Endothelial cell of umbilical vein (primary cell): ENCODE results near the gene DDX54. TPM values are rescaled to one million over a fixed set of nuclear protein-coding genes. Genes with fewer than 3 reads are reported as not detected.

Experiments
- BruUV-seq: library from RNA; stranded (reverse); fragments of 400-500 nt; replicated peaks from 2 replicates; lab custom pipeline; 2021; lab: Mats Ljungman, UMichigan
- CTCF ChIA-PET: fragments of 300-600, 350-600 bp; sonication (Branson Sonifier 250); formaldehyde crosslinking; loops from one replicate; lab custom pipeline; 2021; ENCODE audit warnings: antibody characterized with exemption, inconsistent platforms; lab: Charles Lee
- POLR2A ChIA-PET: fragments of 300-600, 350-600 bp; sonication (Branson Sonifier 250); formaldehyde crosslinking; loops from one replicate; lab custom pipeline; 2021; ENCODE audit warnings: antibody characterized with exemption, inconsistent platforms; lab: Charles Lee
- DNase-seq: peaks from one replicate; pipeline ENCODE4 v3.0.0-alpha.2; 2011; ENCODE audit warnings: low read depth, low spot score
- FAIRE-seq: peaks from 2 replicates; lab custom pipeline; 2011; peaks lifted over from hg19 to GRCh38; lab: Jason Lieb, UNC
- H2AFZ ChIP-seq: 2 replicates; pipeline ENCODE4 v1.6.0; 2012; ENCODE audit warnings: low read depth, low read length, control low read depth, inconsistent platforms
- H3K27ac ChIP-seq: 2 replicates; pipeline ENCODE4 v1.5.1; 2011; ENCODE audit warnings: low read depth, mild to moderate bottlenecking, control low read depth, low read length, moderate library complexity; ENCODE audit not compliant: insufficient read depth
- H3K27me3 ChIP-seq, 2 experiments: 2 replicates each; pipeline versions ENCODE4 v1.6.0 to v1.6.1; 2011; ENCODE audit warnings: low read length in 2 of 2, mixed read lengths in 1 of 2; ENCODE audit not compliant: control insufficient read depth in 2 of 2, insufficient read depth in 2 of 2
- H3K36me3 ChIP-seq, 2 experiments: 2 replicates in 1 of 2; 3 replicates in 1 of 2; pipeline ENCODE4 v1.5.1; 2011; ENCODE audit warnings: low read length in 2 of 2, mild to moderate bottlenecking in 1 of 2, moderate library complexity in 1 of 2; ENCODE audit not compliant: control insufficient read depth in 2 of 2, insufficient read depth in 2 of 2; ENCODE audit errors: extremely low read depth in 1 of 2
- H3K4me1 ChIP-seq: 3 replicates; pipeline ENCODE4 v1.5.1; 2011; ENCODE audit warnings: mild to moderate bottlenecking, low read length; ENCODE audit not compliant: control insufficient read depth, insufficient read depth; ENCODE audit errors: extremely low read depth
- H3K4me2 ChIP-seq: 2 replicates; pipeline ENCODE4 v1.6.1; 2011; ENCODE audit warnings: low read length, control low read depth, mixed read lengths; ENCODE audit not compliant: insufficient read depth
- H3K4me3 ChIP-seq, 3 experiments: fragments of 200-600 bp in 1 of 3; sonication (generic), shearing (Covaris generic) in 1 of 3; replicated peaks in 1 of 3; 2 replicates each; pipeline ENCODE4 v1.5.1; 2011 to 2016; ENCODE audit warnings: control low read depth in 3 of 3, low read length in 3 of 3, mild to moderate bottlenecking in 2 of 3, inconsistent platforms in 1 of 3, low read depth in 1 of 3, moderate library complexity in 1 of 3; ENCODE audit not compliant: insufficient read depth in 1 of 3
- H3K79me2 ChIP-seq: 2 replicates; pipeline ENCODE4 v1.6.0; 2012; ENCODE audit warnings: low read length, inconsistent platforms; ENCODE audit not compliant: control insufficient read depth, insufficient read depth
- H3K9ac ChIP-seq: replicated peaks from 2 replicates; pipeline ENCODE3; 2011; ENCODE audit warnings: low read length, control low read depth; ENCODE audit not compliant: insufficient read depth; ENCODE audit errors: extremely low read depth
- H3K9me1 ChIP-seq: replicated peaks from 3 replicates; pipeline ENCODE4 v1.6.0; 2011; ENCODE audit warnings: mild to moderate bottlenecking, low read length; ENCODE audit not compliant: control insufficient read depth, insufficient read depth; ENCODE audit errors: extremely low read depth
- H3K9me3 ChIP-seq: replicated peaks from 2 replicates; pipeline ENCODE4 v1.5.1; 2012; ENCODE audit warnings: low read length, inconsistent platforms; ENCODE audit not compliant: control insufficient read depth, insufficient read depth
- H4K20me1 ChIP-seq: replicated peaks from 2 replicates; pipeline ENCODE3; 2011; ENCODE audit warnings: mild to moderate bottlenecking, low read length; ENCODE audit not compliant: control insufficient read depth, insufficient read depth; ENCODE audit errors: extremely low read depth
- GATA2 ChIP-seq: IDR thresholded peaks from 2 replicates; pipeline ENCODE4 v1.7.0; 2011; ENCODE audit warnings: low read depth, mild to moderate bottlenecking, moderate library complexity, mixed read lengths, low read length; ENCODE audit not compliant: insufficient read length, insufficient read depth
- MYC ChIP-seq: IDR thresholded peaks from one replicate; pipeline ENCODE4 v1.6.1; 2011; ENCODE audit warnings: mild to moderate bottlenecking, low read depth, low read length
- POLR2AphosphoS5 ChIP-seq: IDR thresholded peaks from 2 replicates; pipeline ENCODE4 v1.6.1; 2012; ENCODE audit warnings: low read depth, mild to moderate bottlenecking, control low read depth, low read length, moderate library complexity; ENCODE audit not compliant: insufficient read depth
- dilution Hi-C: fragments of 300-500 bp; cut with MboI; formaldehyde crosslinking; loops from one replicate; pipeline ENCODE4 v1.15.0; 2019; ENCODE audit warnings: low sequenced_read_pairs; ENCODE audit not compliant: extremely low pct_ligation_motif_present
- intact Hi-C: fragments of 100-400 bp; cut with micrococcal nuclease; formaldehyde crosslinking; loops from one replicate; pipeline ENCODE4 v1.10.0; 2022
- polyA plus RNA-seq, 4 experiments: library from polyadenylated mRNA; depleted of rRNA in 3 of 4; stranded (reverse) in 3 of 4; unstranded in 1 of 4; fragments of >200 nt; gene quantifications; 2 replicates each; pipeline versions ENCODE4 v1.2.1 to v1.2.3, GENCODE V29; 2011 to 2012; ENCODE audit warnings: missing spikeins in 1 of 4
- total RNA-seq: library from RNA; stranded (reverse); gene quantifications from 2 replicates; pipeline ENCODE4 v1.2.3, GENCODE V29; 2021
- TF ChIP-seq, protein P1 (sequence below), 2 donors: IDR thresholded peaks; 1 replicate in 1 of 2; 2 replicates in 1 of 2; pipeline ENCODE4 v1.5.1; 2011; ENCODE audit warnings: low read length in 2 of 2, mild to moderate bottlenecking in 2 of 2, moderate library complexity in 2 of 2, control low read depth in 1 of 2, inconsistent platforms in 1 of 2, low read depth in 1 of 2; ENCODE audit not compliant: insufficient read depth in 1 of 2; ENCODE audit errors: extremely low read depth in 1 of 2
- TF ChIP-seq, protein P2 (sequence below): IDR thresholded peaks from 2 replicates; pipeline ENCODE4 v1.6.1; 2011; ENCODE audit not compliant: insufficient read depth, insufficient read length

Gene DDX54
- total and polyA plus RNA-seq, 2 donors (not counting 3 experiments of a cell fraction or from before 2014, with no cell fraction given), result 54.1 to 90.0 TPM

GRCh38 chr12:113196990-113197389, 11.7 kb upstream of the DDX54 start:
- FAIRE-seq, result peak; percentile 80
- Histone ChIP-seq H3K27me3 (no peaks in the 10 kb centered on the region), H3K4me3 (no peak overlapping the region), H3K4me1 (peaks cover 23% of the 10 kb centered on the region), H3K79me2 (no peaks in the 10 kb centered on the region), H3K9ac (no peak overlapping the region), H2AFZ (no peak overlapping the region), H3K4me2 (no peak overlapping the region), H3K27ac (no peak overlapping the region), H3K36me3 (peaks cover 0 to 1% of the 10 kb centered on the region in 2 experiments), H3K9me1 (no peaks in the 10 kb centered on the region), H4K20me1 (no peaks in the 10 kb centered on the region), H3K9me3 (no peaks in the 10 kb centered on the region)
- ChIA-PET CTCF (interaction anchor here (0.6 to 2.6 kb wide), 21 partner anchors 9 to 265 kb away, joined by 3 to 10 read pairs (median 4); partner anchors contain the start of genes RITA1 and SDSL), POLR2A (interaction anchor here (0.6 to 0.7 kb wide), 2 partner anchors 89 to 227 kb away, joined by 3 to 7 read pairs; no protein-coding TSS in a partner anchor)
- dilution Hi-C loops (no loop called here), intact Hi-C loops (loop anchor here (1.0 to 2.0 kb wide), 7 partner anchors 24 to 715 kb away; partner anchors contain the start of genes PLBD2 and TPCN1)
- BruUV-seq, result no TSS peak
- peak; percentile 82 for DNase-seq
- TF ChIP-seq, protein P1, sequence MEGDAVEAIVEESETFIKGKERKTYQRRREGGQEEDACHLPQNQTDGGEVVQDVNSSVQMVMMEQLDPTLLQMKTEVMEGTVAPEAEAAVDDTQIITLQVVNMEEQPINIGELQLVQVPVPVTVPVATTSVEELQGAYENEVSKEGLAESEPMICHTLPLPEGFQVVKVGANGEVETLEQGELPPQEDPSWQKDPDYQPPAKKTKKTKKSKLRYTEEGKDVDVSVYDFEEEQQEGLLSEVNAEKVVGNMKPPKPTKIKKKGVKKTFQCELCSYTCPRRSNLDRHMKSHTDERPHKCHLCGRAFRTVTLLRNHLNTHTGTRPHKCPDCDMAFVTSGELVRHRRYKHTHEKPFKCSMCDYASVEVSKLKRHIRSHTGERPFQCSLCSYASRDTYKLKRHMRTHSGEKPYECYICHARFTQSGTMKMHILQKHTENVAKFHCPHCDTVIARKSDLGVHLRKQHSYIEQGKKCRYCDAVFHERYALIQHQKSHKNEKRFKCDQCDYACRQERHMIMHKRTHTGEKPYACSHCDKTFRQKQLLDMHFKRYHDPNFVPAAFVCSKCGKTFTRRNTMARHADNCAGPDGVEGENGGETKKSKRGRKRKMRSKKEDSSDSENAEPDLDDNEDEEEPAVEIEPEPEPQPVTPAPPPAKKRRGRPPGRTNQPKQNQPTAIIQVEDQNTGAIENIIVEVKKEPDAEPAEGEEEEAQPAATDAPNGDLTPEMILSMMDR (IDR thresholded peaks at IDR 0.05; ENCODE audit: extremely low read depth in 1 of 2, insufficient read depth in 1 of 2, low read depth in 1 of 2, low read length in 2 of 2), result peak; percentile 63 to 81
- TF ChIP-seq POLR2AphosphoS5 (no peak), GATA2 (no peak), MYC (no peak)
- TF ChIP-seq, protein P2, sequence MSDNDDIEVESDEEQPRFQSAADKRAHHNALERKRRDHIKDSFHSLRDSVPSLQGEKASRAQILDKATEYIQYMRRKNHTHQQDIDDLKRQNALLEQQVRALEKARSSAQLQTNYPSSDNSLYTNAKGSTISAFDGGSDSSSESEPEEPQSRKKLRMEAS, result no peak
